ENCODE results near the gene ZAR1.

Gene ZAR1

DNA sequence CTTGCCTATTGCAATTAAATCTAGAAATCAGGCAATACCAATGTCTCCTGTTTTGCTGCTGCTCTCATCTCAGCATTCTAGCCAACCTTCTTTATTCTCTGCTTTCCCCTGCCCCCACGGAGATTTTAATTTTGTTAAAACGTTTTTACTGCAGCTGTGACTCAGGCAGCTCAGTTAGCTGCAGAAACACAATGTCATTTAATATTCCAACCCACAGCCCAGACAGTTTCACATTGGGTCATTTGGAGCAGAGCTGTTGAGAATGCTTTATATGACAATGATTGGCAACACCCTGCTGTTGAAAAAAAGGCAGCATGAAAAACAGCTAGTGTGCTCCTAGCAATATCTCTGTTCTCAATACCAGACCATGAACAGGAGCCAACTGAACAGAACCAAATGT is 19.5 kb upstream of the ZAR1 start:
- Mint-ChIP-seq H3K4me1 (no peaks in the 10 kb centered on the region), H3K27me3 (no peaks in the 10 kb centered on the region), H3K4me3 (no peak overlapping the region), H3K36me3 (ENCODE audit: insufficient read depth) (no peaks in the 10 kb centered on the region), H3K9me3 (no peaks in the 10 kb centered on the region), H3K27ac (ENCODE audit: low read depth) (no peak overlapping the region)
- no peak for ATAC-seq (replicated peaks; ENCODE audit: extremely low read depth, poor library complexity, severe bottlenecking)
- DNase-seq (ENCODE audit: low spot score in 2 of 2), result no peak

DNA sequence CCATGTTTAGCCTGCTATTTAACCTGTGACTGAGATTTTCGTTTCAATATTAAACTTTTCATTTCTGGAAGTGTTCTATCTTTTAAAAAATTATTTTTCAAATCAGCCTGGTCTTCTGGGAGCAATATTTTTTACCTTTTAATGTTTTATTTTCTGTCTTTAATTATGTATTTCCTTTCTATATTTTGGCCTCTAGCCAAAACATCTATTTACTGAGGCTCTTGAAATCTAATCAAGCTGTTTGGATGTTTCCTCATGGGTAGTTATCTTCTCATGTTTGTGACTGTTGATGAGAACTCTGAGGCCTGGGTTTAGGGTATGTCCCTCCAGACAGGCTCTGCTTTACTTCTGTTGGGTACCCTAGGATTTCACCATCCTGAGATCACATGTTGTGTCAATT is 17.3 kb upstream of the ZAR1 start:
- Mint-ChIP-seq H3K9me3 (no peaks in the 10 kb centered on the region), H3K4me3 (no peak overlapping the region), H3K36me3 (ENCODE audit: insufficient read depth) (no peaks in the 10 kb centered on the region), H3K27ac (ENCODE audit: low read depth) (no peak overlapping the region), H3K27me3 (no peaks in the 10 kb centered on the region), H3K4me1 (no peaks in the 10 kb centered on the region)
- ATAC-seq (replicated peaks; ENCODE audit: extremely low read depth, poor library complexity, severe bottlenecking) (no peak), DNase-seq (ENCODE audit: low spot score in 2 of 2) (no peak)

DNA sequence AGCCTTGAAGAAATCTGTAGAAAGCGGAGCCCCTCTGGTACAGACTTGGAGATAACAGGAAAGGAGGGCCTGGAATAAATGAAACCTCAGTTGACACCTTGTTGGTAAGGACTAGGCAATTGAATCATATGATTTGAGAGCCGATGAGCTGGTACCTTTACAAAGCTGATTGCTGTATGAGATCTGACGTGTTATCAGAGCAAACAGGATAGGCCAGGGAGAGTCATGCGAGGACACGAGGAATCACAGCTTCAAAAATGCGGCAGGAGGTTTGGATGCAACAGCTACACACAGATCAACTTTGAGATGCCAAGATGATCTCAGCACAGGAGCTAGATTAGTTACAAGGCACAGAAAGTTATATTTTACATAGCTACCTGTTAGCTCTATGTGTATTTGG is 14.3 kb upstream of the ZAR1 start:
- H3K4me3 Mint-ChIP-seq, result no peak overlapping the region
- peaks cover 6% of the 10 kb centered on the region for H3K27me3 Mint-ChIP-seq
- ATAC-seq (replicated peaks; ENCODE audit: extremely low read depth, poor library complexity, severe bottlenecking) (no peak), DNase-seq (ENCODE audit: low spot score in 2 of 2) (no peak)
- H3K27ac Mint-ChIP-seq (ENCODE audit: low read depth), result no peak overlapping the region
- no peaks in the 10 kb centered on the region for H3K36me3 Mint-ChIP-seq (ENCODE audit: insufficient read depth)
- no peaks in the 10 kb centered on the region for H3K4me1 Mint-ChIP-seq
- H3K9me3 Mint-ChIP-seq, result no peaks in the 10 kb centered on the region

DNA sequence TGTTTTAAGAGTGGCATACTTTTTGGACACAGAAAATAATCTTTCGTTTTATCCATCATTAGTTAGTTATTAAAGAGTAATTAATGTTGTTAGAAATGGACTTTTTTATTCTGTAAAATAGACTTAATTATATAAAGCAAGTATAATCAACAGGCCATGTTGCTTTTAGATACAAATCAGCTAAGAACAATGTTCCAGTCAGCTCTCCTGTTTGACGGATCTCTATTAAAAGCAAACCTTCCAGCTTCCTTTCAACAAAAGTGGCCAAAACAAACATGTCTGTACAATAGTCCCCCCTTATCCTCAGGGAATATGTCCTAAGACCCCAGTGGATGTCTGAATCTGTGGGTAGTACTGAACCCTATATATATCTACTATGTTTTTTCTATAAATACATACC is 11.8 kb upstream of the ZAR1 start:
- H3K9me3 Mint-ChIP-seq, result no peaks in the 10 kb centered on the region
- H3K27ac Mint-ChIP-seq (ENCODE audit: low read depth), result no peak overlapping the region
- no peaks in the 10 kb centered on the region for H3K4me1 Mint-ChIP-seq
- H3K36me3 Mint-ChIP-seq (ENCODE audit: insufficient read depth), result no peaks in the 10 kb centered on the region
- no peak overlapping the region for H3K4me3 Mint-ChIP-seq
- DNase-seq (ENCODE audit: low spot score in 2 of 2) (no peak), ATAC-seq (replicated peaks; ENCODE audit: extremely low read depth, poor library complexity, severe bottlenecking) (no peak)
- H3K27me3 Mint-ChIP-seq, result peaks cover 29% of the 10 kb centered on the region

DNA sequence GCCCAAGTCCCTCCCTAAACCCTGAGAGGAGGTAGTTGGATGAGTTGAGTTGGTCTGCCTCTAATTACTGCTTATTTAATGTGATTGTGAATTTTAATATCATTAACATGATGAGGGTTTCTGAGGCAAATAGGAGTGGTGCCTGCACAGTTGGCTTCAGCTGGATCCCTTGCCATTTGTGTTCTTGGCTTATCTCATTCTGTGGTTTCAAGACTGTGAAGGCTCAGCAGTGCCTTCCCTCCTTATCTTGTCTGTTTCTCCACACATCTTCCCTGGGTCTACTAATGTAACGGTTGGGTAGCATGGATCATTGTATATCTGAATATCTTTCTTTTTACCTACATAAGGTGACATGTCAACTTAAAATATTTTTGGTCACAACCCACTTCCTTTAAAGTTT is 8.5 kb upstream of the ZAR1 start:
- ATAC-seq (replicated peaks; ENCODE audit: extremely low read depth, poor library complexity, severe bottlenecking) (no peak), DNase-seq (ENCODE audit: low spot score in 2 of 2) (no peak)
- Mint-ChIP-seq H3K9me3 (no peaks in the 10 kb centered on the region), H3K4me3 (no peak overlapping the region), H3K27ac (ENCODE audit: low read depth) (no peak overlapping the region), H3K27me3 (peaks cover 51% of the 10 kb centered on the region), H3K36me3 (ENCODE audit: insufficient read depth) (no peaks in the 10 kb centered on the region), H3K4me1 (peaks cover 12% of the 10 kb centered on the region)

DNA sequence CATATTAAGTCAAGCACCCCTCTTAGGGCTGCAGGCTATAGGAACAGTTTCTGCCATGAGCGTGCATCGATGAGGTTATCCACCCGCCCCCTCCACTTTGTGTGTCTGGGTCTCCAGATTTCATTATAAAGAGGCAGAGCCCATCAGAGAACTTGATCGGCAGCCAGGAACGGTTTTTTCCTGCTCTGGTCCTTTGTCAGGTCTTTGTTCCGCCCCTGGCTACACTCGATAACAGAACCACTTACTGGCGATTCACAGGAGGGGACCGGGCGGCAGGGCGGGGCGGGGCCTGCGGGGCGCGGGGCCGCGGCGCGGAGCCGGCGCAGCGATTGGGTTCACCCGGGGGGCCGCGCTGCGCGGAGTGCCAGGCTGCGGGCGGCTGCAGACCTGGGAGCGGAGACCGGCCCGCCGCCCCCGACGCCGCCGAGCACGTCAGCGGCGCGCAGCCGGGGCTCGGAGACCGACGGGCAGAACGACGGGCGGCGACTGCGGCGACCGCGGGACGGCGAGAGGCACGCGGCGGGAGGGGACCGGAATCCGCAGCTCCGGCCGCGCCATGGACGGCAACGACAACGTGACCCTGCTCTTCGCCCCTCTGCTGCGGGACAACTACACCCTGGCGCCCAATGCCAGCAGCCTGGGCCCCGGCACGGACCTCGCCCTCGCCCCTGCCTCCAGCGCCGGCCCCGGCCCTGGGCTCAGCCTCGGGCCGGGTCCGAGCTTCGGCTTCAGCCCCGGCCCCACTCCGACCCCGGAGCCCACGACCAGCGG is 6.9 kb upstream of the ZAR1 start, which contains the start of gene SLC10A4:
Gene SLC10A4, plus strand, starts transcription at position 338 of the 771 bp plus-strand sequence. Its CDS starts 219 bp downstream, at position 557.
- ATAC-seq (replicated peaks; ENCODE audit: extremely low read depth, poor library complexity, severe bottlenecking) (peak; percentile 26), DNase-seq (ENCODE audit: low spot score in 2 of 2) (no peak)
- H3K4me1 Mint-ChIP-seq, result peaks cover 12% of the 10 kb centered on the region
- H3K27me3 Mint-ChIP-seq, result peaks cover 65% of the 10 kb centered on the region
- no peak within 1 kb of the TSS for H3K27ac Mint-ChIP-seq (ENCODE audit: low read depth)
- no peaks in the 10 kb centered on the region for H3K36me3 Mint-ChIP-seq (ENCODE audit: insufficient read depth)
- peak within 1 kb of the TSS; percentile 36 for H3K4me3 Mint-ChIP-seq
- no peaks in the 10 kb centered on the region for H3K9me3 Mint-ChIP-seq

DNA sequence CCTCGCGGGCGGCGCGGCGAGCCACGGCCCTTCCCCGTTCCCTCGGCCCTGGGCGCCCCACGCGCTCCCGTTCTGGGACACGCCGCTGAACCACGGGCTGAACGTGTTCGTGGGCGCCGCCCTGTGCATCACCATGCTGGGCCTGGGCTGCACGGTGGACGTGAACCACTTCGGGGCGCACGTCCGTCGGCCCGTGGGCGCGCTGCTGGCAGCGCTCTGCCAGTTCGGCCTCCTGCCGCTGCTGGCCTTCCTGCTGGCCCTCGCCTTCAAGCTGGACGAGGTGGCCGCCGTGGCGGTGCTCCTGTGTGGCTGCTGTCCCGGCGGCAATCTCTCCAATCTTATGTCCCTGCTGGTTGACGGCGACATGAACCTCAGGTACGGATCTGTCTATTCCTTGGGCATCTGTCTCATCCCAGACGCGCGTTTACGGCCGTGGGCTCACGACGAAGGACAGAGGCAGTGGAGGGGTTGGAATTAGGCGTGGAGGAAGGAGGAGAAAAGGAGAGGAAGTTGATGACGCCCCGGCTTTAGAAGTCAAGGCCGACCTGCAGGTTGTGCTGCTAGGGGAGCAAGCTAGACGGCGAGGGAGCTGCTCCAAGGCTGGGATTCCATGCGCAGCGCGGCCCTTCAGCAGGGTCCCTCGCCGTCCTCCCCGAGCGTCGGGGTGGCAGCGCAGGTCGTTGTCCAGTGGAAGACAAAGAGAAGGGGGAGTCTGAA is 6.1 kb upstream of the ZAR1 start:
- Mint-ChIP-seq H3K4me3 (peak overlapping the region; percentile 36), H3K36me3 (ENCODE audit: insufficient read depth) (no peaks in the 10 kb centered on the region), H3K27me3 (peaks cover 72% of the 10 kb centered on the region), H3K9me3 (no peaks in the 10 kb centered on the region), H3K27ac (ENCODE audit: low read depth) (no peak overlapping the region), H3K4me1 (peaks cover 12% of the 10 kb centered on the region)
- peak; percentile 17 for ATAC-seq (replicated peaks; ENCODE audit: extremely low read depth, poor library complexity, severe bottlenecking)
- no peak for DNase-seq (ENCODE audit: low spot score in 2 of 2)

DNA sequence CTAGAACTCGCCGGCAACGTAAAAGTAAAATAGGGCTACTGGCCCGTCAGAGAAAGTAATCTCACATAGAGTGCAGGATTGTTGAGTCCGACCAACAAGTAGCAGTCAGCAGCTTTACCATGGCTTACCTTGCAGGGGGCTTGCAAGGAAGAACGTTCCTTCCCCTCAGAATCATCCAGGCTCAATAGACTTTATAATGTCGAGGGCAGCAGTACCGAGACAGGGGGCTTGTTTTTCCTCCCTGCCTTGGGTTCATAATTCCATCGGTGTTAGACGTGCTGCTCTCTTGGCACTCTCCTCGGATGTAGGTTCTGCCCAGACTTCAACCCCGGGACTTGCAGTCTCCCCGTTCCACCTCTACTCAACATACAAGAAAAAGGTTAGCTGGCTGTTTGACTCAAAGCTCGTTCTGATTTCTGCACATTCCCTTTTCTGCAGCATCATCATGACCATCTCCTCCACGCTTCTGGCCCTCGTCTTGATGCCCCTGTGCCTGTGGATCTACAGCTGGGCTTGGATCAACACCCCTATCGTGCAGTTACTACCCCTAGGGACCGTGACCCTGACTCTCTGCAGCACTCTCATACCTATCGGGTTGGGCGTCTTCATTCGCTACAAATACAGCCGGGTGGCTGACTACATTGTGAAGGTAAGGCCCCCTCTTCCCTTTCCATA is 5.4 kb upstream of the ZAR1 start:
- Mint-ChIP-seq H3K9me3 (no peaks in the 10 kb centered on the region), H3K4me3 (peak overlapping the region; percentile 36), H3K36me3 (ENCODE audit: insufficient read depth) (no peaks in the 10 kb centered on the region), H3K4me1 (peaks cover 12% of the 10 kb centered on the region), H3K27me3 (peaks cover 79% of the 10 kb centered on the region), H3K27ac (ENCODE audit: low read depth) (no peak overlapping the region)
- ATAC-seq (replicated peaks; ENCODE audit: extremely low read depth, poor library complexity, severe bottlenecking) (no peak), DNase-seq (ENCODE audit: low spot score in 2 of 2) (no peak)

DNA sequence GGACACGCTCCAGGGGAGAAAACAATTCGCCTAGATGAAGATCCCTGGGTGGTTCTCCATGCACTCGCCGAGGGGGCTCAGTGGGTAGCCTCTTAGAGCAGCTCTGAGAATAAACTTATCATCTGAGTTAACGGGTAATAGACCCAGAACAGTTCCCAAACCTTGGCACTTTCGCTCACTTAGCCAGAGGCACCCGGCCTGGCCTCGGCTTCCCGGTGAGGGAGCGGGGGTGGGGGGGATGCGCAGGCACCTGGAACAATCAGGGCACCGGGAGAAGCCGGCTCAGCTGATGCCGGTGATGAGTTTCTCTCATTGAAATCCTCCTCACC is 405 bp upstream of the ZAR1 start:
- no peaks in the 10 kb centered on the region for H3K9me3 Mint-ChIP-seq
- H3K27me3 Mint-ChIP-seq, result peaks cover 43% of the 10 kb centered on the region
- H3K4me1 Mint-ChIP-seq, result peaks cover 5% of the 10 kb centered on the region
- no peak overlapping the region for H3K27ac Mint-ChIP-seq (ENCODE audit: low read depth)
- peak overlapping the region; percentile 69 for H3K4me3 Mint-ChIP-seq
- DNase-seq (ENCODE audit: low spot score in 2 of 2) (no peak), ATAC-seq (replicated peaks; ENCODE audit: extremely low read depth, poor library complexity, severe bottlenecking) (no peak)
- no peaks in the 10 kb centered on the region for H3K36me3 Mint-ChIP-seq (ENCODE audit: insufficient read depth)

DNA sequence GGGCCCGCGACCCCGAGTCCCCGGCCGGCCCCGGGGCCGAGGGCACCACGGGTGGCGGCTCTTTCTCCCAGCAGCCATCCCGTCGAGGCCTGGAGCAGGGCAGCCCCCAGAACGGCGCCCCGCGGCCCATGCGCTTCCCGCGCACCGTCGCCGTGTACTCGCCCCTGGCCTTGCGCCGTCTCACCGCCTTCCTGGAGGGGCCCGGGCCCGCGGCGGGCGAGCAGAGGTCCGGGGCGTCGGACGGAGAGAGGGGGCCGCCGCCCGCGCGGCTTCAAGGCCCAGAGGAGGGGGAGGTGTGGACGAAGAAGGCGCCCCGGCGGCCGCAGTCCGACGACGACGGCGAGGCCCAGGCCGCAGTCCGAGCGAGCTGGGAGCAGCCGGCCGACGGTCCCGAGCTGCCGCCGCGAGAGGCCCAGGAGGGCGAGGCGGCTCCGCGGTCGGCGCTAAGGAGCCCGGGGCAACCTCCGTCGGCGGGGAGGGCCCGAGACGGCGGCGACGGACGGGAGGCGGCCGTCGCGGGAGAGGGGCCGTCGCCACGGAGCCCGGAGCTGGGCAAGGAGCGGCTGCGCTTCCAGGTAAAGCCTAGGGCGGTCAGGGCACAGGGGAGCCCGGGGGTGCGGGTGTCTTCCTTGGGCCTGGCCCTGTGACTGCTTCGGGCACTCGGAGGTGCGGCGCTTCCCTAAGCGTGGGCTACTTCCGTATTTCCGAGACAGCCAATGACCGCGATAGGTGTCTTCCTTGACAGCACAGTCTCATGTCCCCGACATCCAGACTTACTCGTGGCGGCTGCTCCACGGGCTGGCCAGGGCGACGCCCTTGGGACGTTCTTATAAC is 845 bp downstream of the ZAR1 start:
- H3K27ac Mint-ChIP-seq (ENCODE audit: low read depth), result no peak overlapping the region
- H3K27me3 Mint-ChIP-seq, result peaks cover 33% of the 10 kb centered on the region
- DNase-seq (ENCODE audit: low spot score in 2 of 2) (no peak), ATAC-seq (replicated peaks; ENCODE audit: extremely low read depth, poor library complexity, severe bottlenecking) (peak; percentile 22)
- peaks cover 3% of the 10 kb centered on the region for H3K36me3 Mint-ChIP-seq (ENCODE audit: insufficient read depth)
- H3K9me3 Mint-ChIP-seq, result no peaks in the 10 kb centered on the region
- H3K4me1 Mint-ChIP-seq, result no peaks in the 10 kb centered on the region
- H3K4me3 Mint-ChIP-seq, result no peak overlapping the region

DNA sequence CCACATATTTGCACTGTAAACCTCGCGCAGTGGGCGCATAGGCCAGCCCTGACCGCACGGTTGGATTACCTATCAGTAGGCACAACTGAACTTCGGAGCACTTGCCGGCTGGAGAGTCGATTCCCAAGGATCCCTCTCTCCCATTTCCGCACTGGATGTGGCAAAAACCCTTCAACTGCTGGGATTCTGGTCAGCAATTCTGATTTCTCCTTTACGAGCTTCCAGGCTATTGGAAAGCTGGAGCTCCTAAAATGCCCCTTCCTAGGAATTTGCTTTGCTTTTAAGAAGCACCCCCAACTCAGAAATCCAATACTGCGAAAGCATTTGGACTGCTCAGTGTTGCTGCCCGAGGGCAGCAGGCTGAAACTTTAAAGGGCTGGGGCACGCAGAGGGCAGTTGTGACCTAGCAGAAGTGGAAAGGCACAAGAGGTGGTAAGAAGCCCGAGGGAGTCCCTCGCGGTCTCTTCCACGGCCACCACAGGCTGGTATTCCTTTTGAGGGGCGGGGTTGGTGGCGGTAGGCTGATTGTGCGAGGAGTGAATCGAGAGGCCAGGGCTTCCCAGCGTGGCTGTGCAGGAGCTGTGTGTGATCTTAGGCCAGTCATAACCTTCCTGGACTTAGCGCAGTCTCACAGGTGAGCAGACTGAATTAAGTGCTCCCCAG is 1.6 kb downstream of the ZAR1 start:
- DNase-seq (ENCODE audit: low spot score in 2 of 2), result no peak
- no peak overlapping the region for H3K4me3 Mint-ChIP-seq
- peaks cover 33% of the 10 kb centered on the region for H3K27me3 Mint-ChIP-seq
- H3K4me1 Mint-ChIP-seq, result no peaks in the 10 kb centered on the region
- H3K36me3 Mint-ChIP-seq (ENCODE audit: insufficient read depth), result peaks cover 4% of the 10 kb centered on the region
- H3K27ac Mint-ChIP-seq (ENCODE audit: low read depth), result no peak overlapping the region
- H3K9me3 Mint-ChIP-seq, result no peaks in the 10 kb centered on the region
- no peak for ATAC-seq (replicated peaks; ENCODE audit: extremely low read depth, poor library complexity, severe bottlenecking)
